Right lobe of liver (tissue), 4 donors: Measurements from ENCODE around the gene SFSWAP.

Source experiments
- POLR2A ChIP-seq: fragments of 450-650 bp; IDR thresholded peaks from one replicate; pipeline ENCODE4 v1.6.1; 2017; ENCODE audit warnings: antibody characterized with exemption, mild to moderate bottlenecking
- TF ChIP-seq, protein P1 (sequence below), 4 donors: fragments of 200-600 bp in 3 of 4; fragments of 450-650 bp in 1 of 4; IDR thresholded peaks; one replicate each; pipeline versions ENCODE4 v1.5.1 to v1.8.0; 2016 to 2022; ENCODE audit warnings: antibody characterized with exemption in 4 of 4, mild to moderate bottlenecking in 2 of 4
- donor health status: DM: no; HTN: no; CAD: no.
- donor health status: DM: no; HTN: no; CAD: no.
- donor health status: DM: no; HTN: yes; CAD: no.

GRCh38 chr12:131720241-131720640, 9.4 kb downstream of the SFSWAP start:
- TF ChIP-seq, protein P1, sequence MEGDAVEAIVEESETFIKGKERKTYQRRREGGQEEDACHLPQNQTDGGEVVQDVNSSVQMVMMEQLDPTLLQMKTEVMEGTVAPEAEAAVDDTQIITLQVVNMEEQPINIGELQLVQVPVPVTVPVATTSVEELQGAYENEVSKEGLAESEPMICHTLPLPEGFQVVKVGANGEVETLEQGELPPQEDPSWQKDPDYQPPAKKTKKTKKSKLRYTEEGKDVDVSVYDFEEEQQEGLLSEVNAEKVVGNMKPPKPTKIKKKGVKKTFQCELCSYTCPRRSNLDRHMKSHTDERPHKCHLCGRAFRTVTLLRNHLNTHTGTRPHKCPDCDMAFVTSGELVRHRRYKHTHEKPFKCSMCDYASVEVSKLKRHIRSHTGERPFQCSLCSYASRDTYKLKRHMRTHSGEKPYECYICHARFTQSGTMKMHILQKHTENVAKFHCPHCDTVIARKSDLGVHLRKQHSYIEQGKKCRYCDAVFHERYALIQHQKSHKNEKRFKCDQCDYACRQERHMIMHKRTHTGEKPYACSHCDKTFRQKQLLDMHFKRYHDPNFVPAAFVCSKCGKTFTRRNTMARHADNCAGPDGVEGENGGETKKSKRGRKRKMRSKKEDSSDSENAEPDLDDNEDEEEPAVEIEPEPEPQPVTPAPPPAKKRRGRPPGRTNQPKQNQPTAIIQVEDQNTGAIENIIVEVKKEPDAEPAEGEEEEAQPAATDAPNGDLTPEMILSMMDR (IDR thresholded peaks at IDR 0.05), result no peak
- no peak for TF ChIP-seq POLR2A
